HEK293T (cell line): ENCODE measurements around the gene COL23A1.

Experiments
- CTCF ChIA-PET: fragments of 350-600 bp; formaldehyde crosslinking; extraction: SDS; loops from one replicate; lab custom pipeline; 2021; ENCODE audit warnings: antibody characterized with exemption, inconsistent platforms; lab: Yijun Ruan, JAX
- POLR2A ChIA-PET: fragments of 350-600 bp; formaldehyde crosslinking; extraction: SDS; loops from one replicate; lab custom pipeline; 2020; ENCODE audit warnings: antibody characterized with exemption, inconsistent platforms; lab: Yijun Ruan, JAX
- DNase-seq: peaks from one replicate; pipeline ENCODE4 v3.0.0; 2012; ENCODE audit warnings: mixed read lengths; ENCODE audit errors: extremely low spot score
- ARNT ChIP-seq: fragments of 450-650 bp; IDR thresholded peaks from 2 replicates; pipeline ENCODE4 v1.6.1; 2017; ENCODE audit warnings: mild to moderate bottlenecking
- BHLHE40 ChIP-seq: fragments of 450-650 bp; IDR thresholded peaks from 2 replicates; pipeline ENCODE4 v1.6.1; 2016; ENCODE audit warnings: mild to moderate bottlenecking, moderate library complexity, borderline replicate concordance
- CTBP1 ChIP-seq: fragments of 450-650 bp; IDR thresholded peaks from 2 replicates; pipeline ENCODE4 v1.6.1; 2016; ENCODE audit warnings: borderline replicate concordance
- ELF4 ChIP-seq: fragments of 450-650 bp; IDR thresholded peaks from 2 replicates; pipeline ENCODE4 v1.6.1; 2017; ENCODE audit warnings: antibody characterized with exemption
- FOXA1 ChIP-seq: fragments of 450-650 bp; IDR thresholded peaks from 2 replicates; pipeline ENCODE4 v1.6.1; 2016; ENCODE audit warnings: mild to moderate bottlenecking
- FOXK2 ChIP-seq: fragments of 450-650 bp; IDR thresholded peaks from 2 replicates; pipeline ENCODE4 v1.6.1; 2016; ENCODE audit warnings: mild to moderate bottlenecking
- FOXM1 ChIP-seq: fragments of 450-650 bp; IDR thresholded peaks from 2 replicates; pipeline ENCODE4 v1.6.1; 2017; ENCODE audit warnings: mild to moderate bottlenecking, borderline replicate concordance
- HDGF ChIP-seq: fragments of 450-650 bp; IDR thresholded peaks from 2 replicates; pipeline ENCODE4 v1.6.1; 2017; ENCODE audit warnings: antibody characterized with exemption, borderline replicate concordance
- L3MBTL2 ChIP-seq: fragments of 450-650 bp; conservative IDR thresholded peaks from 2 replicates; pipeline ENCODE4 v1.6.1; 2016; ENCODE audit warnings: mild to moderate bottlenecking
- LEF1 ChIP-seq: fragments of 450-650 bp; IDR thresholded peaks from 2 replicates; pipeline ENCODE4 v1.6.1; 2017; ENCODE audit warnings: mild to moderate bottlenecking, borderline replicate concordance
- NFRKB ChIP-seq: fragments of 450-650 bp; IDR thresholded peaks from 2 replicates; pipeline ENCODE4 v1.6.1; 2016; ENCODE audit warnings: mild to moderate bottlenecking, moderate library complexity
- SP1 ChIP-seq: fragments of 450-650 bp; IDR thresholded peaks from 2 replicates; pipeline ENCODE4 v1.6.1; 2017
- SUZ12 ChIP-seq: fragments of 450-650 bp; IDR thresholded peaks from 2 replicates; pipeline ENCODE4 v1.6.1; 2016; ENCODE audit warnings: mild to moderate bottlenecking
- TARDBP ChIP-seq: fragments of 450-650 bp; IDR thresholded peaks from 2 replicates; pipeline ENCODE4 v1.6.1; 2016
- ZNF384 ChIP-seq: fragments of 450-650 bp; IDR thresholded peaks from 2 replicates; pipeline ENCODE4 v1.6.1; 2016
- TF ChIP-seq, protein P1 (sequence below): fragments of 450-650 bp; IDR thresholded peaks from 2 replicates; pipeline ENCODE4 v1.6.1; 2016

Gene COL23A1

DNA sequence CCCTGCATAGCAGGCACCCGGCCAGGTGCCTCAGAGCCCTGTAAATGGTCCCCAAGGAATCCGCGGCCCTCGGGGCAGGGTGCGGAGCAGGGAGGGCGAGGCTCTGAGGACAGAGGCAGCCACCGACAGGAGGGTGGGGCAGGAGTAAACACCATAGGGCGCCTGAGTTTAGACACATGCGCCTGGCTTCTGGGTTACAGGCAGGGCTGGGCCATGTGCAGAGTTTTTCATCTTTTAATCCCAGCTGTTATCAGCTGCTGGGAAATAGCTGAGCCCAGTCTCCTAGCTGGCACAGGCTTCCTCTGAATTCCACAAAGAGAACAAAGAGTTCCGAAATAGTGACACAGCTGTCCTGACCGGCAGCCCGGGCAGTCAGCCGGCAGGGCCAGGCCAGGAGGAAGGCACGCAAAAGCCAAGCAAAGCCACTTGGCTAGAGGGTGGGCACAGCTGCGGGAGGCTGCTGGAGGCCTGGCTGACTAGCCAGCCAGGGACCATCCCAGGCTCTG, 258.6 kb downstream of the COL23A1 start:
- ChIA-PET POLR2A (interaction anchor here (0.7 kb wide), 1 partner anchor 292 kb away, joined by 3 read pairs; no protein-coding TSS in a partner anchor), CTCF (no interaction called here)
- DNase-seq: no peak
- TF ChIP-seq FOXM1 (no peak), HDGF (no peak), FOXA1 (no peak), BHLHE40 (no peak), L3MBTL2 (no peak), ELF4 (no peak), SUZ12 (no peak), LEF1 (no peak), ARNT (no peak), NFRKB (no peak), ZNF384 (no peak), TARDBP (no peak)

DNA sequence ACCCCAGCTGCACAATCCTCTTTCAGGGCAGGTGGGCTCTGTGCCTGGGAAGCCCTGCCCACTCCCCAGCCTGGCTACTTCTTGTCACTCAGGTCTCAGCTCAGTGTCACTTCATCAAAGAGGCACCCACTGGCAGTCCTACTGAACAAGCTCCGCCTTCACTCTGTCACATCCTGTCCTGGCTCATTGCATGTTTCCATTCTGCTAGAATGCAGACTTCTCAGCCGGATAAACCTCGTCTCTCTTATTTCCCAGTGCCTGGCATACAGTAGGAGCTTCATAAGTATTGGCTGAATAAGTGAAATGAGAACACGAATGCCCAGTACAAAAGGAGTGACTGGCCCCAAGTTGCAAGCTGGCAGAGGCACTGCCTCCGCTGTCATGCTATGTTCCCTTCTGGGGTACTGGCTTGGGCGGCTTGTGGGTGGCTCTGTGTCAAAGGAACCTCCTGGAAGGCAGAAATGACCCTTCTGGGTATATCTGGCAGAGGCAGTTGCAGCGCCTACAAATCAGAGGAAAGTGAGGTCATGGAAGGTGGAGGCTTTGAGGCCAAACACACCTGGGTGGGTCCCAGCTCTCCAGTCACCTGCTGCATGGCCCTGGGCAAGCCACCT, 259.3 kb downstream of the COL23A1 start:
- no peak for DNase-seq
- CTCF ChIA-PET: no interaction called here
- TF ChIP-seq HDGF: no peak
- TF ChIP-seq ARNT: no peak
- no peak for TF ChIP-seq FOXK2
- TF ChIP-seq, protein P1, sequence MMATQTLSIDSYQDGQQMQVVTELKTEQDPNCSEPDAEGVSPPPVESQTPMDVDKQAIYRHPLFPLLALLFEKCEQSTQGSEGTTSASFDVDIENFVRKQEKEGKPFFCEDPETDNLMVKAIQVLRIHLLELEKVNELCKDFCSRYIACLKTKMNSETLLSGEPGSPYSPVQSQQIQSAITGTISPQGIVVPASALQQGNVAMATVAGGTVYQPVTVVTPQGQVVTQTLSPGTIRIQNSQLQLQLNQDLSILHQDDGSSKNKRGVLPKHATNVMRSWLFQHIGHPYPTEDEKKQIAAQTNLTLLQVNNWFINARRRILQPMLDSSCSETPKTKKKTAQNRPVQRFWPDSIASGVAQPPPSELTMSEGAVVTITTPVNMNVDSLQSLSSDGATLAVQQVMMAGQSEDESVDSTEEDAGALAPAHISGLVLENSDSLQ: no peak
- TF ChIP-seq SP1: no peak
- no peak for TF ChIP-seq LEF1
- TF ChIP-seq ELF4: no peak
- TF ChIP-seq SUZ12: no peak
- TF ChIP-seq CTBP1: no peak
- TF ChIP-seq FOXM1: no peak
- TF ChIP-seq ZNF384: no peak
- no peak for TF ChIP-seq TARDBP
- TF ChIP-seq FOXA1: no peak
- TF ChIP-seq BHLHE40: no peak
- TF ChIP-seq L3MBTL2: no peak
- TF ChIP-seq NFRKB: no peak
- POLR2A ChIA-PET: no interaction called here

DNA sequence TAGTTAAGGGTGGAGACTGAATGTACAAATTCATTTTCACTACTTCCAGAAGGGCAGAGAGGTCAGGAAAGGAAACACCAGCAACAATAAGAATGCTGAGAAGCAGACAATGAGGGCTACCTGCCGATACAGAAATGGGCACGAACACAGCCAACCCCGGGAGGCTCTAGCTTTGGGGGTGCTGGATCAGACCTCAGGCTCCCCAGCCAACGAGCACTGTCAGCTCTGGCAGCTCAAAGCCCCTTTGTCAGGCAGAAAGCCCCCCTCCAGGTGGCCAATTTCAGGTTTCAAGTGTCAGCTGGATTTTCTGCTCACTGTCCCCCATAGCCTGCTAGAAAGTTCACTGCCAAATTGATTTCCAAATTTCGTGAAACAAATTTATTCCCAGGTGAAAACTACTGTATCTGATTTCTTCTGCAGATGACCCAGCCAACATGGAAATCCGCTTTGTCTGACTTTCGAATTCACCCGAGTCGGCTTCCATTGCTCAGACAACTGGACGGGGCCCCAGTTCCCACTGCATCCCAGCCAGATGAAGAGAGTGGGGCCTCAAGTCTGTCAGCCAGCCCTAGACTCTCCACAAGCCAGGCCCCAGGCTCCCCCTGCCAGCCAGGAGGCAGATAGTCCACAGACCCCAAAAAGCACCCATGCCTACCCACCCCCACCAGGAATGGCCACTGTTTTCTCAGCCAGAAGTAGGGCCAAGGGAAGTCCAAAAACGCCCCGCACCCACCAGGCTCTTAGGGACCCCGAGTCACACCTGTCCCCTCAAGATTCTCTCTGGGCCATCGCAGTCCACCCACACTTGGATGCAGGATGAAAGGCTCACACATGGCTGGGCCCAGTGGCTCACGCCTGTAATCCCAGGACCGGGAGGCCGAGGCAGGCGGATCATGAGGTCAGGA, 261.1 kb downstream of the COL23A1 start:
- DNase-seq: no peak
- CTCF ChIA-PET: no interaction called here
- POLR2A ChIA-PET: no interaction called here

DNA sequence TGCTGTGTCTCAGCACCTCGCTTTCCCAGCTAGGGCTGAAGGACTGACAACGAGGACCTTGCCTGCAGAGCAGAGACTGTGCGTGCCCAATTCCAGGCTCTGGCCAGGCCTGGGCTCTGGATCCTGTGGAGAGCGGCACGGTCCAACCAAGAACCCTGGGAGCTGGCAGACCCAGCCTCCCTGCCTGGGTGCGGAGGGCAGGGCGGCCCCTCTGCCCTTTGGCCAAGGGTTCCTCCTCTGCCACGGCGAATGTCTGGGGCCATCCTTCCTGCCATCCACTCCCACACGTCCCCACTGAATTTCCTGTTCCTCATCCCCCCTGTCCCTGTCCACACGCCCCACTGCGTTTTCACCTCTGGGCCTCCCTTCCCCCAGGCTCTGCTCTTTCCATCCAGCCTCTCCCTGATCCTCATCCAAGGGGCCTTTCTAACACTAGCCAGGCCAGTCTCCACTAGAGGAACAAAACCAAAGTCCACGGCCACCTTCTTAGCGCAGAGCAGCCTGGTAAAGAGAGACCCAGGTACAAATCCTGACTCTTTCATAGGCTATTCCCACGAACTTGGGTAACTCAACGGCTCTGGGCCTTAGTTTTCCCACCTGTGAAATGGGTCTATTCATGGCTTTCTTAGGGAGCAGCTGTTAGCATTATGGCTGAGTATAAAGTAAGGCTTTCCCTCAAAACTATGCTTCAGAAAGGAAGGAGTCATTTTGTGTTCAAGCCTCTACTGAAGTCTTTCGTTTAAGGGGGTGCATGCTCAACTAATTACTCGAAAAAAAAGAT, 262.1 kb downstream of the COL23A1 start:
- ChIA-PET CTCF (no interaction called here), POLR2A (no interaction called here)
- no peak for DNase-seq
- TF ChIP-seq NFRKB (no peak), FOXK2 (no peak), FOXA1 (no peak), ZNF384 (no peak), LEF1 (no peak), HDGF (no peak)
- TF ChIP-seq, protein P1: no peak

More for the DNA sequence above, 261.1 kb downstream of the COL23A1 start:
- TF ChIP-seq BHLHE40 (no peak), FOXM1 (no peak), SUZ12 (no peak), CTBP1 (no peak), FOXA1 (no peak), ELF4 (no peak), L3MBTL2 (no peak), SP1 (no peak), ARNT (no peak), HDGF (no peak), TARDBP (no peak), LEF1 (no peak), ZNF384 (no peak), NFRKB (no peak), FOXK2 (no peak)
- TF ChIP-seq, protein P1: no peak

DNA sequence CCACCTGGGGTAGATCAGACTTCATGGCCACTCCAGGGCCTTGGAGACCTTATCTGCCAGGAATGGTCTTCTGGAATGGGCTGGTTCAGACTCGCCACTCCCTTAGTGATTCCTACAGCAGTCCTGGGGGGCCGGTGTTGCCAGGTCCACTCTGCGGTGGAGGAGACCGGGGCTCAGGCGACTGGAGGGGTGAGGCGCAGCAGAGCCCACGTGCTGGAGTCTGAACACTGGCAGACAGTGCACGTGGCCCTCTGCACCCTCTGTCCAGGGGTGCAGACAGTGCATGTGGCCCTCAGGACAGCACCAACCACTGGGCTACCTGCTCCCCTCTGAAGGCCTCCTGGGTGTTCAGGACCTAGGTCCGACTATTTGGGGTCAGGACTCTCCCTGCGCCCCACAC, 262.7 kb downstream of the COL23A1 start:
- CTCF ChIA-PET: no interaction called here
- no peak for DNase-seq
- POLR2A ChIA-PET: no interaction called here
- TF ChIP-seq BHLHE40 (no peak), LEF1 (no peak), L3MBTL2 (no peak), HDGF (no peak), FOXK2 (no peak), NFRKB (no peak), FOXM1 (no peak), CTBP1 (no peak), ARNT (no peak), FOXA1 (no peak), ELF4 (no peak), TARDBP (no peak), ZNF384 (no peak), SP1 (no peak), SUZ12 (no peak)
- TF ChIP-seq, protein P1: no peak
